ENCODE results near the gene RHOJ. TPM values are rescaled to one million over a fixed set of nuclear protein-coding genes. Genes with fewer than 3 reads are reported as not detected.

The RHOJ gene
- total and polyA plus RNA-seq, 2 of the 13 experiments (the other 11 are each of a cell fraction or from before 2014, with no cell fraction given): 0.22 to 1.3 TPM

DNA sequence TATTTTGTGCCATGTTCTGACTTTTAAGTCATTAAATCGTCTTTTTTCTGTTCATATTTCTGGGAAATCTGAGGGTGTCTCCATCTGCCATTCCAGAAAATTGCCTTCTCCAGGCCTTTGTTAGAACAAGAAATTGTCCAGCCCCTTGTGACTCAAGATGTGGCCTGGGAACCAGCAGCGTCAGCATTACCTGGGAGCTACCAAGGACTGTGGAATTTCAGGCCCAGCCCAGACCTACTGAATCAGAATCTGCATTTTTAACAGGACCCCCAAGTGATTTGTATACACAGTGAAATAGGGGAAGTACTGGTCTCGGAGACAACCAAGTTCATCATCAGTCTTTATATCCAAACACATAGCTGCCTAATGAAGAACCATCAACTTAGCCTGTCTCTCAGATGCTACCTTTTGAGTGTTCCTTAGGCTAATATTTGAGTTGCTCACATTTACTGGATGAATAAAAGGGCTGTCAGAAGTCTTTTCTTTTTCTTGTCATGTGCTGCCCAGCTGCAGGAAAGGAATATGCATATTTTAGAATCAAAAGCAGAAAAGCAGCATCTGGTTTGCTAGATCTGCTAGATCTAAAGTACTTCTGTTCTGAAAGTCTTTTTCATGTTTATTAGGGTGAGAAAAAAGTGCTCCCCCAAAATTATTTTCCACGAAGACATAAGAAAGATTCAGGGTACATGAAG, 93.3 kb downstream of the RHOJ start:
- Histone ChIP-seq H3K4me3 (replicated peaks in 1 of 3; ENCODE audit: insufficient read depth in 1 of 3, low read depth in 2 of 3, low read length in 3 of 3) (no peak overlapping the region), H3K79me2 (ENCODE audit: insufficient read depth, low read length) (no peaks in the 10 kb centered on the region), H3K36me3 (replicated peaks in 1 of 2; ENCODE audit: control insufficient read depth in 1 of 2, insufficient read depth in 2 of 2, low read length in 2 of 2) (no peaks in the 10 kb centered on the region), H3K9ac (ENCODE audit: insufficient read depth, low read depth, low read length) (no peak overlapping the region), H3K27ac (ENCODE audit: extremely low read length, insufficient read depth, low read length) (no peak overlapping the region), H3K4me2 (ENCODE audit: low read depth, low read length) (no peak overlapping the region), H3K4me1 (ENCODE audit: insufficient read depth, low read length) (no peaks in the 10 kb centered on the region), H4K20me1 (ENCODE audit: insufficient read depth, low read length) (no peaks in the 10 kb centered on the region), H2AFZ (ENCODE audit: low read length) (no peak overlapping the region), H3K27me3 (ENCODE audit: control insufficient read depth in 1 of 2, insufficient read depth in 2 of 2, low read length in 2 of 2) (peaks cover 0 to 14% of the 10 kb centered on the region in 2 experiments; a peak in 1 of 5 replicates), H3K9me3 (ENCODE audit: low read length) (no peaks in the 10 kb centered on the region)
- CTCF ChIA-PET (ENCODE audit: low intra/inter-chr PET ratio, low total read pairs): no interaction called here
- in situ Hi-C loops (cut with HindIII; ENCODE audit: extremely low pct_ligation_motif_present, low pct_unique_long_range_greater_than_20kb) (no loop called here), intact Hi-C loops (cut with micrococcal nuclease; ENCODE audit: unreplicated experiment) (no loop called here)
- FAIRE-seq: no peak
- POLR2A ChIA-PET: no interaction called here
- no peak for ATAC-seq
- DNase-seq (ENCODE audit: low spot score): no peak
- 0 out of 4 replicates have a peak, but pooled peaks of 1 of the 2 experiments have one; percentile 3 for TF ChIP-seq MAFK (conservative IDR thresholded peaks at IDR 0.05 in 1 of 2, IDR thresholded peaks at IDR 0.05 in 1 of 2; ENCODE audit: low read length in 2 of 2)
- TF ChIP-seq, protein P1, sequence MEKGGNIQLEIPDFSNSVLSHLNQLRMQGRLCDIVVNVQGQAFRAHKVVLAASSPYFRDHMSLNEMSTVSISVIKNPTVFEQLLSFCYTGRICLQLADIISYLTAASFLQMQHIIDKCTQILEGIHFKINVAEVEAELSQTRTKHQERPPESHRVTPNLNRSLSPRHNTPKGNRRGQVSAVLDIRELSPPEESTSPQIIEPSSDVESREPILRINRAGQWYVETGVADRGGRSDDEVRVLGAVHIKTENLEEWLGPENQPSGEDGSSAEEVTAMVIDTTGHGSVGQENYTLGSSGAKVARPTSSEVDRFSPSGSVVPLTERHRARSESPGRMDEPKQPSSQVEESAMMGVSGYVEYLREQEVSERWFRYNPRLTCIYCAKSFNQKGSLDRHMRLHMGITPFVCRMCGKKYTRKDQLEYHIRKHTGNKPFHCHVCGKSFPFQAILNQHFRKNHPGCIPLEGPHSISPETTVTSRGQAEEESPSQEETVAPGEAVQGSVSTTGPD (CRISPR knock-in tag; IDR thresholded peaks at IDR 0.05): no peak
- no peak for TF ChIP-seq ISX (CRISPR knock-in tag; conservative IDR thresholded peaks at IDR 0.05)
- TF ChIP-seq DR1 (CRISPR knock-in tag; IDR thresholded peaks at IDR 0.05): no peak
- TF ChIP-seq, protein P2, sequence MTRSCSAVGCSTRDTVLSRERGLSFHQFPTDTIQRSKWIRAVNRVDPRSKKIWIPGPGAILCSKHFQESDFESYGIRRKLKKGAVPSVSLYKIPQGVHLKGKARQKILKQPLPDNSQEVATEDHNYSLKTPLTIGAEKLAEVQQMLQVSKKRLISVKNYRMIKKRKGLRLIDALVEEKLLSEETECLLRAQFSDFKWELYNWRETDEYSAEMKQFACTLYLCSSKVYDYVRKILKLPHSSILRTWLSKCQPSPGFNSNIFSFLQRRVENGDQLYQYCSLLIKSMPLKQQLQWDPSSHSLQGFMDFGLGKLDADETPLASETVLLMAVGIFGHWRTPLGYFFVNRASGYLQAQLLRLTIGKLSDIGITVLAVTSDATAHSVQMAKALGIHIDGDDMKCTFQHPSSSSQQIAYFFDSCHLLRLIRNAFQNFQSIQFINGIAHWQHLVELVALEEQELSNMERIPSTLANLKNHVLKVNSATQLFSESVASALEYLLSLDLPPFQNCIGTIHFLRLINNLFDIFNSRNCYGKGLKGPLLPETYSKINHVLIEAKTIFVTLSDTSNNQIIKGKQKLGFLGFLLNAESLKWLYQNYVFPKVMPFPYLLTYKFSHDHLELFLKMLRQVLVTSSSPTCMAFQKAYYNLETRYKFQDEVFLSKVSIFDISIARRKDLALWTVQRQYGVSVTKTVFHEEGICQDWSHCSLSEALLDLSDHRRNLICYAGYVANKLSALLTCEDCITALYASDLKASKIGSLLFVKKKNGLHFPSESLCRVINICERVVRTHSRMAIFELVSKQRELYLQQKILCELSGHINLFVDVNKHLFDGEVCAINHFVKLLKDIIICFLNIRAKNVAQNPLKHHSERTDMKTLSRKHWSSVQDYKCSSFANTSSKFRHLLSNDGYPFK (CRISPR knock-in tag; IDR thresholded peaks at IDR 0.05; ENCODE audit: borderline replicate concordance): no peak
- TF ChIP-seq, protein P3, sequence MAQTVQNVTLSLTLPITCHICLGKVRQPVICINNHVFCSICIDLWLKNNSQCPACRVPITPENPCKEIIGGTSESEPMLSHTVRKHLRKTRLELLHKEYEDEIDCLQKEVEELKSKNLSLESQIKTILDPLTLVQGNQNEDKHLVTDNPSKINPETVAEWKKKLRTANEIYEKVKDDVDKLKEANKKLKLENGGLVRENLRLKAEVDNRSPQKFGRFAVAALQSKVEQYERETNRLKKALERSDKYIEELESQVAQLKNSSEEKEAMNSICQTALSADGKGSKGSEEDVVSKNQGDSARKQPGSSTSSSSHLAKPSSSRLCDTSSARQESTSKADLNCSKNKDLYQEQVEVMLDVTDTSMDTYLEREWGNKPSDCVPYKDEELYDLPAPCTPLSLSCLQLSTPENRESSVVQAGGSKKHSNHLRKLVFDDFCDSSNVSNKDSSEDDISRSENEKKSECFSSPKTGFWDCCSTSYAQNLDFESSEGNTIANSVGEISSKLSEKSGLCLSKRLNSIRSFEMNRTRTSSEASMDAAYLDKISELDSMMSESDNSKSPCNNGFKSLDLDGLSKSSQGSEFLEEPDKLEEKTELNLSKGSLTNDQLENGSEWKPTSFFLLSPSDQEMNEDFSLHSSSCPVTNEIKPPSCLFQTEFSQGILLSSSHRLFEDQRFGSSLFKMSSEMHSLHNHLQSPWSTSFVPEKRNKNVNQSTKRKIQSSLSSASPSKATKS (CRISPR knock-in tag; IDR thresholded peaks at IDR 0.05): no peak
- WGBS (ENCODE audit: low lambda C conversion rate): 8% methylated on average over 4 of the region's 4 CpGs
- BruUV-seq (replicated peaks): no TSS peak
